ENCODE results near the gene TNPO3.

TNPO3 gene

DNA sequence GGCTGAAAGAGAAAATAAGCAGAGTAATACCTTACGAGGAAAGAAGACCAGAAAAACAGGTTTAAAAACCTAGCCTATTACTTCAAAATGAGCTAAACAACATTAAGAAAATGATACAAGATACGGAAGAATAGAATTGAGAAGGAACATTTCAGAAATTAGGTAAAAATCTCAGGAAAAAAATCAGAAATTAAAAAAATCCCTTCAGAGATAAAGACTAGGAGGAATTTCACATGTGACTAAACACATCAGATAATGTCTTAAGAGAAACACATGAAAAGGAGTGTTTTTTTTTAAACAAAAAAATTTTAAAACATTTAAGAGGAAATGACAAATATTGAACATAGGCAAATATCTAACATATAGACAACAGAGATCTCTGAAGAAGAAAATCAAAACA, 33.3 kb downstream of the TNPO3 start:
- no peak for DNase-seq (ENCODE audit: low read depth)
- TF ChIP-seq, protein P1, sequence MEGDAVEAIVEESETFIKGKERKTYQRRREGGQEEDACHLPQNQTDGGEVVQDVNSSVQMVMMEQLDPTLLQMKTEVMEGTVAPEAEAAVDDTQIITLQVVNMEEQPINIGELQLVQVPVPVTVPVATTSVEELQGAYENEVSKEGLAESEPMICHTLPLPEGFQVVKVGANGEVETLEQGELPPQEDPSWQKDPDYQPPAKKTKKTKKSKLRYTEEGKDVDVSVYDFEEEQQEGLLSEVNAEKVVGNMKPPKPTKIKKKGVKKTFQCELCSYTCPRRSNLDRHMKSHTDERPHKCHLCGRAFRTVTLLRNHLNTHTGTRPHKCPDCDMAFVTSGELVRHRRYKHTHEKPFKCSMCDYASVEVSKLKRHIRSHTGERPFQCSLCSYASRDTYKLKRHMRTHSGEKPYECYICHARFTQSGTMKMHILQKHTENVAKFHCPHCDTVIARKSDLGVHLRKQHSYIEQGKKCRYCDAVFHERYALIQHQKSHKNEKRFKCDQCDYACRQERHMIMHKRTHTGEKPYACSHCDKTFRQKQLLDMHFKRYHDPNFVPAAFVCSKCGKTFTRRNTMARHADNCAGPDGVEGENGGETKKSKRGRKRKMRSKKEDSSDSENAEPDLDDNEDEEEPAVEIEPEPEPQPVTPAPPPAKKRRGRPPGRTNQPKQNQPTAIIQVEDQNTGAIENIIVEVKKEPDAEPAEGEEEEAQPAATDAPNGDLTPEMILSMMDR (IDR thresholded peaks at IDR 0.05; ENCODE audit: control insufficient read depth, insufficient read depth, low read depth, low read length, missing control alignments), result no peak
- H3K4me3 ChIP-seq (ENCODE audit: control insufficient read depth, low read depth, low read length), result no peak overlapping the region

DNA sequence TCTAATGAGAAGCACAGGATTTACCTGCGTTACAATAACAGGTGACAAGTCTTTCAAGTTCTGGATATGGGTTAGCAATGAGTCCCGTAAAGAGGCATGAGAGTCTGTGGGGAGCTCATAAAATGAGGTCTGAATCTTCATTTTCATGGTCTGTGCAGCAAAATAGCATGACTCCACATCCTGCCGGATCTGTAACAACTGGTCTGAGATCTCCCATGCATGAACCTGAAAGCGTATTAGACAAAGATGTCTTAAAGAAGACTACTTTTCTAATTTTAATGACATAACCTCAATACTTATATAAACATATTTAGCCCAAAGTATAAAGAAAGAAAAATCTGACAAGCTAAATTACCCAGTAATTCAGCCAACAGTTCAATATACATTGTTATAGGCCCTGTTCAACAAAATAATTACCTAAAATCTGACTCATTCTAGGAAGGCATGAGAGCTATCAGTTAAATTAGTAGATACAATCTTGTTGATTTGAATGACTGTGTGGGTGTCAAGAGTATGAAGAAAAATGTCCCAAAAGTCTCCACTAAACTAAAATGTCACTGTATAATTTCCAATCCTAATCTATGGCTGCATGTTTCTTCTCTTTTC, 36.9 kb downstream of the TNPO3 start:
- TF ChIP-seq, protein P1 (IDR thresholded peaks at IDR 0.05; ENCODE audit: control insufficient read depth, insufficient read depth, low read depth, low read length, missing control alignments), result no peak
- DNase-seq (ENCODE audit: low read depth), result no peak

DNA sequence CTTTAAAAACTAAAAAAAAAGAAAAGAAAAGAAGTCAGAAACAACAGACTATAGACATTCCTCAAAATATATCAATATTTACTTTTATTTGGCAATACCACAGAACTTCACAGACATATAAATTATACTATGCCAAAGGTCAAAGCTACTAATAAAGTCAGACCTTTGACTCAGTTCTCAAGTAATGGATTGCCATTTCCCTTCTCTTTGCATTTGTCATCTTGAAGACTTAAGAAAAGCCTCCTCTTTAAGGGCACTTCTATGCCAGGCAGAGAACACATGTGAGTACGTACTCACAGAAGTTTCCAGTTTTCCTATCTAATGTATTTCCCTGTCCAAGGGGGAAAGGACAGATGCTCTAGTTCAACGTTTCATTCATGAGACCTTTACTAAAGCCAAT, 37.6 kb downstream of the TNPO3 start:
- TF ChIP-seq, protein P1 (IDR thresholded peaks at IDR 0.05; ENCODE audit: control insufficient read depth, insufficient read depth, low read depth, low read length, missing control alignments), result no peak
- H3K4me3 ChIP-seq (ENCODE audit: control insufficient read depth, low read depth, low read length), result no peak overlapping the region
- DNase-seq (ENCODE audit: low read depth), result no peak

More for the DNA sequence above, 36.9 kb downstream of the TNPO3 start:
- no peak overlapping the region for H3K4me3 ChIP-seq (ENCODE audit: control insufficient read depth, low read depth, low read length)

DNA sequence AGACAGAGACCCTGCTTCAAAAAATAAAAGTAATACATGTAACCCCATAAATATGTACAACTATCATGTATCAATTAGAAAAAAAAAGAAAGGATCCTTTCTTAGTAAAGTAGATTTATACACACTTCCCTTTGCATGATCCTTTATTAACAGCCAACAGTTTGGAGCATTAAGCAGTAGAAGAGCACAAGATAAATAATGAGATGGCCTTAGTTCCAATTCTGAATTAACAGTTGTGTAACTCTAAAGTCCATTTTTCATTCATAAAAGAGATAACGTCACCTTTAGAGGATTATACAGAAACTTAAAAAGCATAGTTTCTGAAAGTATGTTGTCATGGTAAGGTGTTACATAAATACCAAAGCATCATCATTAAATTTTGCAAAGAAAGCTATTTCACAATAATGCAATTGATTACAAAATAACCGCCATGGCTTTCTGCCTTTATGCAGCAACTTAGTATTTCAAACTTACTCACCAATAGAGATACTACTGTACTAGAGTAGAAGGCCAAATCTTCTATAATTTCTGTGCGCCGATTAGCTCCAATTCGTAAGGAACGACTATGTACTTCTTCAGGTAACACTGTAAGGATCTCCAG, 40.3 kb downstream of the TNPO3 start:
- DNase-seq (ENCODE audit: low read depth), result no peak
- TF ChIP-seq, protein P1 (IDR thresholded peaks at IDR 0.05; ENCODE audit: control insufficient read depth, insufficient read depth, low read depth, low read length, missing control alignments), result no peak
- no peak overlapping the region for H3K4me3 ChIP-seq (ENCODE audit: control insufficient read depth, low read depth, low read length)

DNA sequence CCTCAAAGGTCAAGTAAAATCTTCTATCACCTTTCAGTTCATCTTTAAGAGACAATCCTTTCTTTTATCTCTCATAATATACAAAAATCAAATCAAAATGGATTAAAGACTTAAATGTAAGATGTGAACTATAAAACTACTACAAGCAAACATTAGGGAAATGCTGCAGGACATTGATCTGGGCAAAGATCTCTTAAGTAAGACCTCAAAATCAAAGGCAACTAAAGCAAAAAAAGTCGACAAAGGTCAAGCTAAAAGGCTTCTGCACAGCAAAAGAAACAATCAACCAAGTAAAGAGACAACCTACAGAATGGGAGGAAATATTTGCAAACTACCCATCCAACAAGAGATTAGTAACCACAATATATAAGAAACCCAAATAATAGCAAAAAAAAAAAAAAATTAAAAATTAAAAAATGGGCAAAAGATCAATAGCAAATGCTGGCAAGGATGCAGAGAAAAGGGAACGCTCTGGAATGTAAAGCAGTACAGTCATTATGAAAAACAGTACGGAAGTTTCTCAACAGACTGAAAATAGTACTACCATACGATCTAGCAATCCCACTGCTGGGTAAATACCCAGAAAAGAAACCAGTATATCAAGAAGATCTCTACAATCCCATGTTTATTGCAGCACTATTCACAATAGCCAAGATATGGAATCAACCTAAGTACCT, 41.7 kb downstream of the TNPO3 start:
- TF ChIP-seq, protein P1 (IDR thresholded peaks at IDR 0.05; ENCODE audit: control insufficient read depth, insufficient read depth, low read depth, low read length, missing control alignments), result no peak
- no peak overlapping the region for H3K4me3 ChIP-seq (ENCODE audit: control insufficient read depth, low read depth, low read length)
- DNase-seq (ENCODE audit: low read depth), result no peak

DNA sequence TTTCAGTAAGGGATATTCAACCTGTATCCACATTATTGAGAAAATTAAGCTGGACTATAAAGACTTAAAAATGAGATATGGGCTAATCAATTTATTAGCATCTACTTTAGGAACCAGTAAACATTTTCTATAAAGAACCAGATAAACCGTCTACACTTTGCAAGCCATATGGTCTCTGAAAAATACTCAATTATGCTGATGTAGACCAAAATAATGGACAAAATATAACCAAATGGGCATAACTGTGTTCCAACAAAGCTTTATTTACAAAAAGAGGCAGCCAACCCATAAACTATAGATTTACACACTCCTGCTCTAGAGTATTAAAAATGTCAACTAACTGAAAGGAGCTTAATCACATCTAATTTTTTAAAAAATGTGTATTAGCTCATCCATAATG, 42.3 kb downstream of the TNPO3 start:
- TF ChIP-seq, protein P1 (IDR thresholded peaks at IDR 0.05; ENCODE audit: control insufficient read depth, insufficient read depth, low read depth, low read length, missing control alignments), result no peak
- H3K4me3 ChIP-seq (ENCODE audit: control insufficient read depth, low read depth, low read length), result no peak overlapping the region
- no peak for DNase-seq (ENCODE audit: low read depth)

Measured in AG09309 (cell line).